Epithelial cell of alveolus of lung (primary cell): ENCODE measurements around the gene ARPC1B. TPM values are rescaled to one million over a fixed set of nuclear protein-coding genes. Genes with fewer than 3 reads are reported as not detected.

Experiments used
- total RNA-seq: library from RNA; depleted of rRNA; stranded (reverse); fragments of >200 nt; gene quantifications from 2 replicates; pipeline ENCODE4 v1.2.1, GENCODE V29; 2015

ARPC1B gene
- 172 and 382 TPM in 2 replicates for total RNA-seq

GRCh38 chr7:99374111-99375064, at the start of gene ARPC1B:
TSS of gene ARPC1B (plus strand) at chr7:99374730. CDS start at chr7:99385715, 10,985 bp downstream.

GRCh38 chr7:99325592-99326407, 48.7 kb upstream of the ARPC1B start, which contains the start of gene ARPC1A:
TSS of gene ARPC1A (plus strand) at chr7:99325898. CDS start at chr7:99333354, 7,456 bp downstream.

GRCh38 chr7:99408379-99409191, 34.1 kb downstream of the ARPC1B start, which contains the start of the genes BUD31 and PDAP1:
TSS of gene BUD31 (plus strand) at chr7:99408969. CDS start at chr7:99411093, 2,124 bp downstream.
TSS of gene PDAP1 (minus strand) at chr7:99408597. CDS start at chr7:99408548, 49 bp downstream.

GRCh38 chr7:99438573-99439480, 64.3 kb downstream of the ARPC1B start, which contains the start of the genes CPSF4 and PTCD1:
TSS of gene CPSF4 (plus strand) at chr7:99438943. CDS start at chr7:99439083, 140 bp downstream.
TSS of gene PTCD1 (minus strand) at chr7:99438798. CDS start at chr7:99435242, 3,556 bp downstream.

Other genes with a start within 250 kb of the ARPC1B start
- 15.9 and 19.8 TPM in 2 replicates for gene SMURF1, start 230.6 kb upstream of the ARPC1B start, total RNA-seq
- gene KPNA7, start 166.6 kb upstream of the ARPC1B start, total RNA-seq, result 0.13 TPM in 1 of 2 replicates, not detected in the other
- 0.26 TPM in 1 of 2 replicates, not detected in the other for gene MYH16, start 101.9 kb upstream of the ARPC1B start, total RNA-seq
- 121 and 235 TPM in 2 replicates for gene ARPC1A, start 48.8 kb upstream of the ARPC1B start, total RNA-seq
- gene PDAP1, start 33.9 kb downstream of the ARPC1B start, total RNA-seq, result 97.0 and 105 TPM in 2 replicates
- 105 and 108 TPM in 2 replicates for gene BUD31, start 34.2 kb downstream of the ARPC1B start, total RNA-seq
- gene PTCD1, start 64.1 kb downstream of the ARPC1B start, total RNA-seq, result 4.0 and 7.2 TPM in 2 replicates
- 22.5 and 36.2 TPM in 2 replicates for gene CPSF4, start 64.2 kb downstream of the ARPC1B start, total RNA-seq
- 2,095 and 2,779 TPM in 2 replicates for gene ATP5MF, start 91.4 kb downstream of the ARPC1B start, total RNA-seq
- gene ZNF789, start 98.2 kb downstream of the ARPC1B start, total RNA-seq, result 4.4 and 5.5 TPM in 2 replicates
- 16.4 and 19.7 TPM in 2 replicates for gene ZNF394, start 125.6 kb downstream of the ARPC1B start, total RNA-seq
- gene ZKSCAN5, start 129.9 kb downstream of the ARPC1B start, total RNA-seq, result 9.3 and 12.1 TPM in 2 replicates
- gene FAM200A, start 177.4 kb downstream of the ARPC1B start, total RNA-seq, result 5.8 and 17.9 TPM in 2 replicates
- gene ZNF655, start 183.9 kb downstream of the ARPC1B start, total RNA-seq, result 29.2 and 89.8 TPM in 2 replicates
- gene TMEM225B, start 223.5 kb downstream of the ARPC1B start, total RNA-seq, result 0.39 and 4.2 TPM in 2 replicates
- gene ZSCAN25, start 242.2 kb downstream of the ARPC1B start, total RNA-seq, result 5.6 and 17.0 TPM in 2 replicates